GM19372 (cell line): Measurements from ENCODE around the gene POLR2L.
A peak's percentile ranks its signal among the peaks of the same experiment; 100 is the strongest.

Experiments
- ATAC-seq: cut with Tn5 transposase; IDR thresholded peaks from one replicate; pipeline ENCODE4 v1.9.1; 2021; ENCODE audit warnings: mild to moderate bottlenecking, low read depth, moderate library complexity; ENCODE audit not compliant: unreplicated experiment

POLR2L gene

GRCh38 chr11:855796-856195, 13.5 kb upstream of the POLR2L start:
- ATAC-seq = no peak

GRCh38 chr11:855330-855674, 13.0 kb upstream of the POLR2L start:
- no peak for ATAC-seq

- no peak for ATAC-seq
These were observed 12.4 kb upstream of the POLR2L start for GRCh38 chr11:854601-855329.

- ATAC-seq = no peak
These were observed 11.5 kb upstream of the POLR2L start for GRCh38 chr11:853682-854448.

- no peak for ATAC-seq
These were observed 10.4 kb upstream of the POLR2L start for GRCh38 chr11:852762-853161.

GRCh38 chr11:850775-851763, 8.7 kb upstream of the POLR2L start:
- no peak for ATAC-seq

GRCh38 chr11:849951-850774, 7.8 kb upstream of the POLR2L start:
- ATAC-seq = no peak

GRCh38 chr11:849104-849824, 6.9 kb upstream of the POLR2L start:
- ATAC-seq = no peak

- no peak for ATAC-seq
These were observed 6.1 kb upstream of the POLR2L start for GRCh38 chr11:848380-848931.

GRCh38 chr11:847876-848275, 5.5 kb upstream of the POLR2L start:
- no peak for ATAC-seq

GRCh38 chr11:846496-847098, 4.3 kb upstream of the POLR2L start:
- no peak for ATAC-seq

GRCh38 chr11:845872-846495, 3.7 kb upstream of the POLR2L start:
- ATAC-seq = no peak

- ATAC-seq = no peak
These were observed 2.6 kb upstream of the POLR2L start for GRCh38 chr11:844693-845644.

GRCh38 chr11:843818-844692, 1.7 kb upstream of the POLR2L start:
- ATAC-seq = no peak

- no peak for ATAC-seq
These were observed 881 bp upstream of the POLR2L start for GRCh38 chr11:843086-843734.

GRCh38 chr11:841981-842369, 354 bp downstream of the POLR2L start:
- peak; percentile 31 for ATAC-seq
